ENCODE data around the gene CDKAL1. TPM values are rescaled to one million over a fixed set of nuclear protein-coding genes. Genes with fewer than 3 reads are reported as not detected.
"Not testable (repeated sequence)": the region's sequence is repeated elsewhere in the genome, so short reads cannot be mapped to it uniquely, and the experiment has no call there.

CDKAL1 gene
- total RNA-seq, 1 donor from 2014 or later = 14.8 TPM

- H3K4me1 Mint-ChIP-seq (ENCODE audit: unreplicated experiment) = peaks cover 16% of the 10 kb centered on the region
- no peak for DNase-seq (ENCODE audit: extremely low spot score, unreplicated experiment)
- no peaks in the 10 kb centered on the region for H3K27me3 Mint-ChIP-seq (ENCODE audit: unreplicated experiment)
- H3K4me3 Mint-ChIP-seq (ENCODE audit: unreplicated experiment) = no peak overlapping the region
- peak overlapping the region; percentile 69 for H3K27ac Mint-ChIP-seq (ENCODE audit: unreplicated experiment)
- H3K36me3 Mint-ChIP-seq (ENCODE audit: unreplicated experiment) = peaks cover 2% of the 10 kb centered on the region
- no peak for TF ChIP-seq CTCF (IDR thresholded peaks at IDR 0.05)
- H3K9me3 Mint-ChIP-seq (ENCODE audit: unreplicated experiment) = peaks cover 10% of the 10 kb centered on the region
Observed at GRCh38 chr6:20610636-20611370, 76.5 kb downstream of the CDKAL1 start.

- H3K27me3 Mint-ChIP-seq (ENCODE audit: unreplicated experiment); H3K36me3 Mint-ChIP-seq (ENCODE audit: unreplicated experiment); H3K27ac Mint-ChIP-seq (ENCODE audit: unreplicated experiment); H3K4me3 Mint-ChIP-seq (ENCODE audit: unreplicated experiment); H3K9me3 Mint-ChIP-seq (ENCODE audit: unreplicated experiment); DNase-seq (ENCODE audit: extremely low spot score, unreplicated experiment): not testable (repeated sequence)
- peaks cover 15% of the 10 kb centered on the region for H3K4me1 Mint-ChIP-seq (ENCODE audit: unreplicated experiment)
Observed at GRCh38 chr6:20617537-20617936, 83.3 kb downstream of the CDKAL1 start.

GRCh38 chr6:20620043-20620442 is 85.8 kb downstream of the CDKAL1 start:
- no peak for TF ChIP-seq CTCF (IDR thresholded peaks at IDR 0.05)
- Mint-ChIP-seq H3K27me3 (ENCODE audit: unreplicated experiment) (no peaks in the 10 kb centered on the region), H3K4me3 (ENCODE audit: unreplicated experiment) (no peak overlapping the region), H3K9me3 (ENCODE audit: unreplicated experiment) (no peaks in the 10 kb centered on the region), H3K36me3 (ENCODE audit: unreplicated experiment) (peaks cover 2% of the 10 kb centered on the region), H3K4me1 (ENCODE audit: unreplicated experiment) (peaks cover 36% of the 10 kb centered on the region), H3K27ac (ENCODE audit: unreplicated experiment) (no peak overlapping the region)
- no peak for DNase-seq (ENCODE audit: extremely low spot score, unreplicated experiment)

DNA sequence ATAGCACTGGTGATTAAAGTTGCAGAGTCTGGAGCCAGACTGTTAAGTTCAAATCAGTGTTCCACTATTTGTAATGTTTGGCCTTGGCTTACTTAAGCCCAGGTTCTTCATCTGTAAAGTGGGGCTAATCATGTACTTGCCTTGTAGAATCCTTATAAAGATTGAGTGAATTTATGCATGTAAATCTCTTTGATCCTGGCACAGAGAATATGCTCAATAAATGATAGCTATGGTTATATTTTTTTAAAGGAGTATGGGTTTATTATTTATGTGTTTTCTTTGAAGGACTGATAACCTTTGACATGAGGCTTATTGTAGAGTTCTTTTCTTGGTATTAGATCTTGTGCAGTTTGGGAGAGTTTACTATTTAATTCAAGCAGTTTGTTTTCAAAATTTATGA is 89.5 kb downstream of the CDKAL1 start:
- H3K9me3 Mint-ChIP-seq (ENCODE audit: unreplicated experiment) = no peaks in the 10 kb centered on the region
- DNase-seq (ENCODE audit: extremely low spot score, unreplicated experiment) = no peak
- no peak for TF ChIP-seq CTCF (IDR thresholded peaks at IDR 0.05)
- H3K4me1 Mint-ChIP-seq (ENCODE audit: unreplicated experiment) = peaks cover 36% of the 10 kb centered on the region
- no peaks in the 10 kb centered on the region for H3K27me3 Mint-ChIP-seq (ENCODE audit: unreplicated experiment)
- H3K27ac Mint-ChIP-seq (ENCODE audit: unreplicated experiment) = no peak overlapping the region
- H3K4me3 Mint-ChIP-seq (ENCODE audit: unreplicated experiment) = no peak overlapping the region
- H3K36me3 Mint-ChIP-seq (ENCODE audit: unreplicated experiment) = peaks cover 2% of the 10 kb centered on the region

GRCh38 chr6:20626165-20626564 is 91.9 kb downstream of the CDKAL1 start:
- no peaks in the 10 kb centered on the region for H3K9me3 Mint-ChIP-seq (ENCODE audit: unreplicated experiment)
- H3K4me1 Mint-ChIP-seq (ENCODE audit: unreplicated experiment) = peaks cover 25% of the 10 kb centered on the region
- DNase-seq (ENCODE audit: extremely low spot score, unreplicated experiment) = no peak
- H3K27ac Mint-ChIP-seq (ENCODE audit: unreplicated experiment) = no peak overlapping the region
- H3K36me3 Mint-ChIP-seq (ENCODE audit: unreplicated experiment) = peaks cover 2% of the 10 kb centered on the region
- H3K27me3 Mint-ChIP-seq (ENCODE audit: unreplicated experiment) = no peaks in the 10 kb centered on the region
- TF ChIP-seq CTCF (IDR thresholded peaks at IDR 0.05) = no peak
- H3K4me3 Mint-ChIP-seq (ENCODE audit: unreplicated experiment) = no peak overlapping the region

All from osteocyte (in vitro differentiated cells).